H54 (cell line): ENCODE measurements around the gene DLG2.

Source experiments
- DNase-seq: peaks from one replicate; pipeline ENCODE4 v3.0.0; 2011; ENCODE audit warnings: low spot score, mixed read lengths; ENCODE audit not compliant: insufficient read length
- FAIRE-seq: peaks from 3 replicates; lab custom pipeline; 2011; peaks lifted over from hg19 to GRCh38; lab: Jason Lieb, UNC
- POLR2A ChIP-seq: IDR thresholded peaks from 2 replicates; pipeline ENCODE4 v1.6.1; 2011; ENCODE audit warnings: low read depth, mild to moderate bottlenecking, low read length

The DLG2 gene

DNA sequence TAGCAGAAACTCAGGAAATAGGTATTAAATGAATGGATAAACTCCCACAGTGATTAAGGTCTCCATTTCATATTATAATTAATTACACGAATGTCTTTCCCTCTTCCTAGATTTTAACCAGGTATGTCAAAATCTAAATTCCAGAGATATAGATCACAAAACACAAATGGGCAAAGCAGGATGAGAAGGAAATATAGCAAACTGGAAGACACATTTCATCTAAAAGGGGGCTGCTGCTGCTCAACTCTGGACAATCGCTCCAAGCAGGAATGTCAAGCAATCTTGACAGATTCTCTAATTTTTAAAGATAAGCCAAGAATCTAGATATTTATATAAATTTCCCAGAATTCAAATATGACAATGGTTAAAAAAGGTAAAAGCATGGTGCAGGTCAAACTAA, 1786.8 kb downstream of the DLG2 start:
- no peak for TF ChIP-seq POLR2A
- DNase-seq (no peak), FAIRE-seq (no peak)

DNA sequence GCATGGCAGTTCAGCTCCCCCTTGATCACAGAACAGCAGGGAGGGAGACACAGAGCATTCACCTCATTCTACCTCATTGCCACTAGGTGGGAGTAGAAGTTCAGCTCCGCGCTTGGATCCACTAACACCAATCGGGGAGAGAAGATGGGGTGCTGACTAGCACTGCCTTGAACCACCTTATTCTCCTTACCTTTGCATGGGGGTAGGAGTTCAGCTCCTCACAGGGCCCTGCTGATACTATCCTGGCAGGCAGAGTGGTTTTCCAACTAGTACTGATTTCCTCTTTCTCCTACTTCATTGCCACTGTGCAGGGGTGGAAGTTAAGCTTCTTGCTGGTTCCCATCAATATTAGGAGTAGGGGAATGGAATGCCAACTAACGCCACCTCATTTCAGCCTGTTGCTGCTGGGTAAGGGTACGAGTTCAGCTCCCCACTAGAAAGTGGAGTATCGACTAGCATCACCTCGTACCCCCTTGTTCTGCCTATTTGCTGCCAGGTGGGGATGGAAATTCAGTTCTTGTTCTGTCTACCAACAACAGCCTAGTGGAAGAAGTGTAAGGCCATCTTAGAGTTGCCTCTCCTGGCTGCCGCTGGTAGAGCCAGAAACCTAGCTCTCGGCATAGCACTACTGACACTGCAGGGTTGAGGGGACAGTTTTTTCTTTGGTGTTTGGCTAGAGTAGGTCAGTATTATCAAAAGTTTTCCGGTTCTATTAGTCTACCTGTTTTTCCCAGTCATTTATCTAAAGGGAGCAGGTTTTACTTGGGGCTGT, 1790.1 kb downstream of the DLG2 start:
- FAIRE-seq (peak; percentile 84), DNase-seq (peak; percentile 35)
- TF ChIP-seq POLR2A: no peak

DNA sequence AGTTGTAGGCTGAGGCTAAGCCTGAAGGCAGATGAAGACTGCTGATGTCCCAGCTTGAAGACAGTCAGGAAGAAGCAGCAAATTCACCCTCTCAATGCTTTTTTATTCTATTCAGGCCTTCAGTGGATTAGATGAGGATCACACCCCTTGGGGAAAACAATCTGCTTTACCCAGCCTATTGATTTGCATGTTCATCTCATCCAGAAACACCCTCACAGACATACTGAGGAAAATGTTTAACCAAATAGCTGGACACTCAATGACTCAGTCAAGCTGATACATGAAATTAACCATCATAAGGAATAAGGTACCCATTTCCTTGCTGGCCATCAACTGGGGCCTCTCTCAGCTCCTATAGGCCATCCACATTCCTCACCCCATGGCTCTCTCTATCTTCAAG, 1791.1 kb downstream of the DLG2 start:
- no peak for FAIRE-seq
- no peak for TF ChIP-seq POLR2A
- no peak for DNase-seq

DNA sequence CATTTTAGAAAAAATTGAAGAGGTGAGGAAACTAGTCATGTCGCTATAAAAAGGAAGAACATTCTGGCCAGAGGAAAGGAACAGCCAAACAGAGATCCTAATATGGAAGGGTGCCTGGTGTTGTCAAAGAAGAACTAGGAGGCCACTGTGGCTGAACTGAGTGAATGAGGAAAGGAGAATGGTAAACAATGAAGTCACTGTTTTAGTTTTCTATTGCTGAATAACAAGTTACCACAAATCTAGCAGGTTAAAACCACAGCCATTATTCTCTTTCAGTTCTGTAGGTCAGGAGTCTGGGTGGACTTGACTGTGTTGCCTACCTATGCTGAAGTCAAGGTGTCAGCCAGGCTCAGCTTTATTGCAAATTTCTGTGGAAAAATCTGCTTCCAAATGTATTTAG, 1791.7 kb downstream of the DLG2 start:
- FAIRE-seq: no peak
- no peak for TF ChIP-seq POLR2A

DNA sequence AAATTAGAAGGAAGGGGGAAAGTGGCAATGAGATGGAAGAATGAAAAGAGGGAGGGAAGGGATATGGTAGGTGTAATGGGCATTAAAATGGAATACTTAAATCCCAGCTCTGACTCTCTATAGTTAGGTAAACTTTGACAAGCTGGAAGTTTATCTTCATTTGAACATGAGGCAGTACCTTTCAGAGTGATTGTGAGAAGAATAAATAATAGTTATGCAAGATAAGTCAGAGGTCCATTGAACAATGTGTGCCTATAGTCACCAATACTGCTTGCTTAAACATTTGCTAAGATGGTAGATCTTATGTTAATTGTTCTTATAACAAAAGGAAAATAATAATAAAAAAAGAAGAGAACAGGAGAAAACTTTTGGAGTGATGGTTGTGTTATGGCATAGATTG, 1795.2 kb downstream of the DLG2 start:
- no peak for TF ChIP-seq POLR2A
- no peak for FAIRE-seq
- no peak for DNase-seq

More for the DNA sequence above, 1791.7 kb downstream of the DLG2 start:
- no peak for DNase-seq

DNA sequence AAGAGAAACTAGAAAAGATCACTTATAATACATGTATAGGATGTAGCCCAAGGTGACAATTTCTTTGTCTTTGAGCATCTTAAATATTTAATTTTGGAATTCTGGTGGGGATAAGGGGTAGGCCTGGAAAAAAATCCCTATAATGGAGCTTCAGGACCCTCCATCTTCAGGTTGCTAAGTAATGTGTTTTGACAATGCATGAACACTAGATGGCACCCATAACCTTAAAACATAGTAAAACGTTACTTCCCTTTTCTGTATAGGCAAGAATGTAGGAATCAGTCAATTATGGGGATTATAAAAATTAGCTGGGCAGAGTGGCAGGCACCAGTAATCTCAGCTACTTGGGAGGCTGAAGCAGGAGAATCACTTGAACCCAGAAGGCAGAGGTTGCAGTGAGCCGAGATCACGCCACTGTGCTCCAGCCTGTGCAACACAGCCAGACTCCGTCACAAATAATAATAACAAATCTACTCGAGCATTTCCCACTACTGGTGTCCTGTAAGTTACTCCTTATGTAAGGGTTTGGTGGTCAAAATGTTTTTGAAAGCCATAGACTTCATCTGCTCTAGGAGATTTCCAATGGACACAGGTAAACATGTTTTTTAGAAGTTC, 1799.1 kb downstream of the DLG2 start:
- FAIRE-seq (peak; percentile 64), DNase-seq (no peak)
- TF ChIP-seq POLR2A: no peak

DNA sequence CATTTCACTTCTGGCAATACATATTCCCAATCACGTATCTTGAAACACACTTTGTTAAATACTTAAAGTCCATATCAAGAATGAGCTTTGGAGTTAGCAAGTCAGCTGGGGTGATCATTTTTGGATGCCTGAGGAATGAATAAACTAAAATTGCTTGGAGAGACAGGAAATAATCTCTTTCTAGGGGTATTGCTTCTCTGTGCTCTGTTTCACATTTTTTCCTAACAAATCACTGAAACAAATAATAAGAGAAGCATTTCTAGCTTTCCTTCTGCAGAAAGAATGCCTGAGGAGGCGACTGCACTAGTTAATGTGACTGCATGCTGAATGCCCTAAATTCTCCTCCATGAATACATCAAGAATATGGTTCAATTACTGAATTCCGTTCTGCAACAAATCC, 1799.6 kb downstream of the DLG2 start:
- TF ChIP-seq POLR2A: no peak
- DNase-seq (no peak), FAIRE-seq (no peak)

DNA sequence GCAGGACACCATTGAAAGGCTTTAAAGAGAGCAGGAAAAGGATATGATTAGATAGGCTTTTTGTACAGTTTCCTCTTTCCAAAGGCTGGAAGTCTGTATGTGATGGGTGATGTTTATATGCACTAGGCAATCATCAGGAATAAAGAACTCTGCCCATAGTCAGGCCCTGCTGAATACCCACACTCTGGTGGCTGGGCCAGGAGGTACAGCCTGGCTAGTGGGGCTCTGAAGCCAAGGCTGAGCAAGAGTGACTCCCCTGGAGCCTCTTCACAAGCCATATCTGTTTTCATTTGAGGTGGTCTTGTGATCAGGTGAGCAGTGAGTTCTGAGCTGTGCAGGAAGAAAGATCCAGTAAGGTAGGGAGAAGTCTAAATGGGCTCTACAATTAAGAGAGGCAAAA, 1801.1 kb downstream of the DLG2 start:
- FAIRE-seq (no peak), DNase-seq (no peak)
- TF ChIP-seq POLR2A: no peak

DNA sequence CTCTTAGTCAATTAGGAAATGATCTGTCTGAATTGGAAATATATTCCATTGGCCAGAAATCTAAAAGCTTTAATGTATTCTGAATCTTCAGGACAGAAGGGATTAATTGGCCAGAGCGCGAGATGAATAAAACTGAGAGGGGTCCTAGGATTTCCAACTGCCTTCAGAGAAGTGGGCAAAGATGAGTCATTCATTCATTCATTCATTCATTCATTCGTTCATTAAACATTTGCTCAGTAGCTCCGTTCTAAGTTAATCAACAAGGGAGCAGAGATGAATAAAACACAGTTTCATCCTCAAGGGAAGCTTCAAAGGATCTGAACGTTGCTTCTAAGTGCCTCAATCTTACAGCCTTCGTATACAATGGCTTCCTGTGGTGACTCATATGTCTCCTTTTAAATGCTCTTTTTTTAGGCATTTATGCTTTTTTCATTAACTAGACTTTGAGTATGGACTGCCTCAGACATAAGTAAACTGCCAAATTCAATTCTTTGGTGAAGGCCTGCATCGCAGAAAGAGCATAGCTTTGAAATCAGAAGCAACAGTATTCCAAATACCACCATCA, 1803.6 kb downstream of the DLG2 start:
- DNase-seq: no peak
- no peak for TF ChIP-seq POLR2A
- no peak for FAIRE-seq

DNA sequence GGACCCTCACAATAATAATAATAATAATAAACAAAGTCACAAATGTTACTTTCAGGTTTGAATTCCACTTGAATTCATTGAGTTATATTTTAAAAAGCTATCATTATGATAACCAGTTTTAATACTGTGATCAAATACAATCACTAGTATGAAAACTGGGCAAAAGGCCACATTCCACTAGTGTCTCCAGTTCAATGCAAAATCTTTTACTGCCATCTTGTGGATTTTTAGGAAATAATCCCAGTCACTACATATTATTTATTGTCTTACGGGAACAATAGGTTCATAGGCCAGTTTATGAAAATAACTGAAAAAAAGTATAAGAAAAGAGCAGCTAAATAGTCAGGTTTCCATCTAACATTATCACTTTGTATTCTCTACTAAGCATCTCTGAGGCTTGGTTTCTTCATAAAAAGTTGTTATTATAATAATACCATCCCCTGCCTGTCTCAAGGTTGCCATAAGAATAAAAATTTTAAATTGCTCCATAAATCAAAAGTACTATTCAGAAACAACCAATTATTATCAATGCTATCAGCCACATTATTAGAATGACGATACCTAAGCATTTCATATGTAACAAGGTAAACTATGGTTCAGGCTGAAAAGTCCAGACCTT, 1807.1 kb downstream of the DLG2 start:
- FAIRE-seq (peak; percentile 71), DNase-seq (no peak)
- no peak for TF ChIP-seq POLR2A

DNA sequence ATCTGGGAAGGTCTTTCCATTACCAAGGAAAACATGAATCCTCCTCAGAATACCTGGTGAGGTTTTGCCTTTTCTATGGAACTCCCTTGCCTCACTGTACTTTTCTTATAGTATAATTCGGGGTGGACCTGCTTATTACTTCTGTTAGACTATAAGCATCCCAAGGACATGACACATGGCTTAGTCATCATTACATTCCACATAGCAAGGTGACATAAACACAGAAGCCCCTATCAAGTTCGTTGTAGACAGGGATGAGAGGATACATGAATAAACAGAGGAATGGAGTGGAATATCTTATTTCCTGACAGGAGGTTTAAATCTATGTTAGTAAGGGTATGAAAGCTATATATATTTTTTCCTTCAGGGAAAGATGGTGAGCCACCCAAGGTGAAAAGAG, 1808.8 kb downstream of the DLG2 start:
- no peak for TF ChIP-seq POLR2A
- FAIRE-seq (peak; percentile 43), DNase-seq (no peak)

DNA sequence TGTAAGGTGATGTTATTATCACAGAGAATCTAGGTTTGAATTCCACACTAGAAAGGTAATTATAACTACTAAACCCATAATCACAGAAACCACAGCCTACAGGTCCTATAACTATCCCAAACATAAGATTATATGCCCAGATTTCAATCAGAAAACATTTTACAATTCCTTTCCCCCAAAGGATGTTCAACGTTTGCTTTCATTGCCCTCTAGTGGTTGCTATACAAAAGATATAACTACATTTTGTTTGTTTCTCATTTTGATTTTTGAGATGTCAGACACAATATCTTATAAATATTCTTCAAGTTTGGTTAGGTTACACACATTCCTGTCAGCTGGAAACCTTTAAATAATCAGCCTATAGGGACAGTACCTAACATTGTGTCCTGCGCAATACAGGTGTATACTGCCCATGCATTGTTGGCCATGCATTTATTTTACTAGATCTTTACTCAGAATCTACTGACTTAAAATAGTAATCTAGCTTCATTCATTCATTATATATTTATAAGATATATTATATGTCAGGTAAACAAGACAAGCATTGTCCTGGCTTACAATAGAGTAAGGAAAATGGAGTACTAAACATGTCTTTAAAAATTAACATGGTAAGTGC, 1810.5 kb downstream of the DLG2 start:
- peak; percentile 43 for FAIRE-seq
- no peak for DNase-seq
- no peak for TF ChIP-seq POLR2A

DNA sequence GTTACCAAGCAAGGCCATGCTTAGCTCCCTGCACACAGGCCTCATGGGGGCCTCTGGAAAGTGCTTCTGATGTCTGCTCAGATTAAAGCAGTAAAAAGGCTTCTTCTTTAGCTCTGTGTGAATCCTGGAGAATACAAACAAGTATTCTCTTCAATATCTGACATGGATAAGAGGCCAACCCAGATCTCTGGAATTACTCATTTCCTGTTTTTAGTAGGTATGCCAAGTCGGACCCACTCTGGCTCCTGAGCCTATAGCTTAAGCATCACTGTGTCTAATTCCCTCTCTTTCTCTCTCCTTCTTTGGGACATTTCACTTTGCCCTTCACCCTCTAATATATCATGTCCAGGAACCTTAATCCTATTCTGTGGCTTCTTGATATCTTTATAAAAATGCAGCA, 1811.4 kb downstream of the DLG2 start:
- FAIRE-seq: peak; percentile 67
- no peak for TF ChIP-seq POLR2A
- DNase-seq: no peak

DNA sequence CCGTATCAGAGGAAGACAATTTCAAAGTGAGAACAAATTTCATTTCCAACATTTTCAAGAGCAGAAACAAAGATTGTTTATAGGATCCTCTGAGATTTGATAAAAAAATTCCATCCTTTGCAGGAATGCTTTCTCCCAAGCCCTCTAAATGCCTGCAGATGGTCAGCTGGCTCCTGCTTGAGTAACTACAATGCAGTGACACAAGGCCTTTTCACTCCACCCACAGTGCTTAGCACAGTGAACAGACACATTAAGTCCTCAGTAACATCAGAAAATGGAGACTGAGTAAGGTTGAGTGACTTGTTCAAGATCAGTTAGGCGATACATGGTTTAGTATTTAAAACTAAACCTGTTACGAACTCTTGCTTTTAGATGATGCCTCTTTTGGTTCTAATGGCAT, 1813.8 kb downstream of the DLG2 start:
- TF ChIP-seq POLR2A: no peak
- FAIRE-seq (peak; percentile 11), DNase-seq (no peak)

DNA sequence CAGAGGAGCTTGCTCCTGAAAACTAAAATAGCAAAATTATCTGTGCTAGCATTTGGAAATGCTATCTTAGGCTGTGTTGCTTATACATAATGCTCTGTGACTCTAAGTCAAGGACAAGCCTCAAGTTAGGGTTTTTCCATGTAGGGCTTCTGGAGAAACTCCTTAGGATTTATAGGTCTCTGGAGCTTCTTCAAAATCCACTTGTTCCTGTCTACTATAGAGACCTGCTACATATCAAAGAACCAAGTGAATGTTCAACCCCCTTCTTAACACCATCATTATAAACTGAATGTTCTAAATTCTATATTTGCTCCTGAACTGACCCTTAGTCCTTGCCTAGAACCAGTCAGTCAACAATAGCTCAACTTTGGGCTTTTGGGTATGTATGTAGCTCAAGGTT, 1817.9 kb downstream of the DLG2 start:
- no peak for TF ChIP-seq POLR2A
- no peak for DNase-seq
- FAIRE-seq: no peak
